Measurements from ENCODE around the gene ZFP57.
A peak's percentile ranks its signal among the peaks of the same experiment; 100 is the strongest.

ZFP57 gene

DNA sequence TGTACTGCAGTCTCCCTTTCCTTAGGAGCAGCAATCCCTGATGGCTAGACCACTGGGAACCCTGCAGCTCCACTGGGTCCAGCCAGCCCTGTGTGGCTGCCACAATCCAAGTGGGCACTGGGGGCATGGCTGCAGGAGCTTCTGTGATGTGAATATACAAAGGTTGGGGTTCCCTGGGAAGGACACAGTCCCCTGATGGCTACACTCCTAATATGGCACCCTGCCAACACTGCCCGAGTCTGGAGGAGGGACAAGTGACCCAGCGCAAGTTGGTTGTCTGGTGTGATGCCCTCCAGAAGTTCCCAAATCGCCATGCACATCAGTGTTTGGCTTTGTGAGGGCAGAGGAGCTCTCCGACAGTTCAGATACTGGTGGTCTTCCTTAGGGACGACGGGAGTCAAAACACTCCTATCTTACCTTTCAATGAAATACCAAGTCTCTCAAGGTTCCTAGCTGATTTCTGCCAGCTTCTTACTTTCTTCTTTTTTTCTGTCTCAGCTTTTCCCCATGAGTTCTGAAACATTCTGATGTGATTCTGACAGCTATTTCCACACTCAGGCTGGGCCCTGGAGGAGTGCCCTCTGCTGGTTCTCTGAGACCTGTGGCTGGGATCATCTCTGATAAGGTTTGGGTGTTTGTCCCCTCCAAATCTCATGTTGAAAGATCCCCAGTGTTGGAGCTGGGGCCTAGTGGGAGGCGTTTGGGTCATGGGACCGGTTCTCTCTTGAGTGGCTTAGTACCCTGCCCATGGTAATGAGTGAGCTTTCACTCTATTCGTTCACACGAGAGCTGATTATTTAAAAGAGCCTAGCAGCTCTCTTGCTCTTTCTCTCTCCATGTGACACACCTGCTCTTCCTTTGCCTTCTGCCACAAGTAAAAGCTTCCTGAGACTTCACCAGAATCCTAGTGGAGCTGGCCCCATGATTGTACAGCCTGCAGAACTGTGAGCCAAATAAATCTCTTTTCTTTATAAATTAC lies 15.5 kb upstream of the ZFP57 start:
- Histone ChIP-seq H3K27ac (ENCODE audit: insufficient read depth, low read length, poor library complexity, severe bottlenecking) (no peak overlapping the region), H3K4me1 (ENCODE audit: control insufficient read depth, insufficient read depth, low read length, poor library complexity, severe bottlenecking) (no peaks in the 10 kb centered on the region), H3K27me3 (replicated peaks; ENCODE audit: control insufficient read depth, insufficient read depth, low read length, poor library complexity, severe bottlenecking) (no peaks in the 10 kb centered on the region), H3K9me3 (ENCODE audit: control insufficient read depth, low read length) (no peaks in the 10 kb centered on the region), H3K36me3 (ENCODE audit: control insufficient read depth, insufficient read depth, low read length) (no peaks in the 10 kb centered on the region), H3K4me3 (ENCODE audit: insufficient read depth, low read depth, low read length, poor library complexity, severe bottlenecking) (no peak overlapping the region)
- DNase-seq, result no peak

GRCh38 chr6:29694637-29695036 lies 13.7 kb upstream of the ZFP57 start:
- Histone ChIP-seq H3K9me3 (ENCODE audit: control insufficient read depth, low read length) (no peaks in the 10 kb centered on the region), H3K36me3 (ENCODE audit: control insufficient read depth, insufficient read depth, low read length) (no peaks in the 10 kb centered on the region), H3K27me3 (replicated peaks; ENCODE audit: control insufficient read depth, insufficient read depth, low read length, poor library complexity, severe bottlenecking) (no peaks in the 10 kb centered on the region), H3K27ac (ENCODE audit: insufficient read depth, low read length, poor library complexity, severe bottlenecking) (no peak overlapping the region), H3K4me3 (ENCODE audit: insufficient read depth, low read depth, low read length, poor library complexity, severe bottlenecking) (no peak overlapping the region), H3K4me1 (ENCODE audit: control insufficient read depth, insufficient read depth, low read length, poor library complexity, severe bottlenecking) (no peaks in the 10 kb centered on the region)
- DNase-seq, result no peak

DNA sequence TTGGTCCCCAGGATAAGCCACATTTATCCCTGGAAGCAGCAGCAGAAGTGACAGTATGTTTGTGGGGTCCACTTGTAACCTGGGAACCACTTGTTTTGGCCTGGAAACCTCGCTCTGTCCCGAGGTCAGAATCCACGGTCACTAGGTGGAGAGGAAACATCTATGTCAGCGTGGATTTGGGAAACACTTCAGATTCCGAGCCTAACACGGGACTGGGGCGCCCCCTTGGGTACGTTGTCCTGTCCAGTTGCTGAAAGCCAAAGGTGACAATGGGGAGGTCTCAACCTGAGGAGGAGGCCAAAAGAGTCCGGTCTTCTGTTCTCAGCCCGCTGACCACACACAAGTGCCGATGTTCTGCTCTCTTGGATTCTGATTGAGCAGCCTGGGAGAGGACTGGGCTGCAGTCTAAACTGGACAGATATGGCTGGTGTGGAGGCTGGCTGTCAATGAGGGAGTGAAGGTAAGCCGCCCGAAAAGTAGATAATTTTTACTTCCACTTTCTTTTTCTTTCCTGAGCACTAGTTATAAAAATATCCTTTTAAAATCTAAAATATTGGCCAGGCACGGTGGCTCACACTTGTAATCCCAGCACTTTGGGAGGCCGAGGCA lies 4.9 kb upstream of the ZFP57 start:
- Histone ChIP-seq H3K36me3 (ENCODE audit: control insufficient read depth, insufficient read depth, low read length) (no peaks in the 10 kb centered on the region), H3K27me3 (replicated peaks; ENCODE audit: control insufficient read depth, insufficient read depth, low read length, poor library complexity, severe bottlenecking) (no peaks in the 10 kb centered on the region), H3K4me1 (ENCODE audit: control insufficient read depth, insufficient read depth, low read length, poor library complexity, severe bottlenecking) (no peaks in the 10 kb centered on the region), H3K4me3 (ENCODE audit: insufficient read depth, low read depth, low read length, poor library complexity, severe bottlenecking) (no peak overlapping the region), H3K9me3 (ENCODE audit: control insufficient read depth, low read length) (no peaks in the 10 kb centered on the region), H3K27ac (ENCODE audit: insufficient read depth, low read length, poor library complexity, severe bottlenecking) (no peak overlapping the region)
- no peak for DNase-seq

DNA sequence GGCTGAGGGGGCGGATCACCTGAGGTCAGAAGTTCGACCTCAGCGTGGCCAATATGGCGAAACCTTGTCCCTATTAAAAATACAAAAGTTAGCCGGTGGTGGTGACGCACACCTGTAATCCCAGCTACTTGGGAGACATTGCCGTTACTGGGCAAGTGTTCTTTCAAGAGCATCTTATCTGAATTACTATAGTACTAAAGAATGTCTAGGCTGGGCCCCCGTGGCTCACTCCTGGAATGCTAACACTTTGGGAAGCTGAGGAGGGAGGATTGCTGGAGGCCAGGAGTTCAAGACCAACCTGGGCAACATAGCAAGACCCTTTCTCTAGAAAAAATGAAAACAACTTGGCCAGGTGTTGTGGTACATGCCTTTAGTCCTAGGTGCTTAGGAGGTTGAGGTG lies 859 bp upstream of the ZFP57 start:
- no peak for DNase-seq
- no peaks in the 10 kb centered on the region for H3K27me3 ChIP-seq (replicated peaks; ENCODE audit: control insufficient read depth, insufficient read depth, low read length, poor library complexity, severe bottlenecking)
- H3K36me3 ChIP-seq (ENCODE audit: control insufficient read depth, insufficient read depth, low read length), result no peaks in the 10 kb centered on the region
- no peaks in the 10 kb centered on the region for H3K9me3 ChIP-seq (ENCODE audit: control insufficient read depth, low read length)
- H3K27ac ChIP-seq (ENCODE audit: insufficient read depth, low read length, poor library complexity, severe bottlenecking), result no peak overlapping the region
- H3K4me1 ChIP-seq (ENCODE audit: control insufficient read depth, insufficient read depth, low read length, poor library complexity, severe bottlenecking), result no peaks in the 10 kb centered on the region
- H3K4me3 ChIP-seq (ENCODE audit: insufficient read depth, low read depth, low read length, poor library complexity, severe bottlenecking), result no peak overlapping the region

DNA sequence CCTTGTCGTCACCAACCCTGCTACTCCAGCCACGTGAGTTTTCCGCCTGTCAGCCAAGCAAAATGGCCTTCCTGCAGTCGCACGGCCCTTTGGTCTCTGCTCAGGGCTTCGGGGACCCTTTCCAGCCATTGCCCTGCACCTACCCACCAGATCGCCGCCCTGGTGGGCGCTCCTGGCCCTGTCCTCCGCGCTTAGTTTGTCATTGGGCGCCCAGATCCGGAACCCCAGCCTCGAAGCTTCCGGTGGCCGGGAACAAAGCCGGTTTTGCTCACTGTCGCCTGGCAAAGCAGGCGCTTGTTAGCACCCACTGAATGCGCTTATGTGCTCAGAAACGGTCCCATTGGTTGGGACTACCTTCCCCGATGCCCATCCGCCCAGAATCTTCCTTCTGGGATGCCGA lies 536 bp downstream of the ZFP57 start:
- Histone ChIP-seq H3K27me3 (replicated peaks; ENCODE audit: control insufficient read depth, insufficient read depth, low read length, poor library complexity, severe bottlenecking) (no peaks in the 10 kb centered on the region), H3K4me3 (ENCODE audit: insufficient read depth, low read depth, low read length, poor library complexity, severe bottlenecking) (peak overlapping the region; percentile 37), H3K27ac (ENCODE audit: insufficient read depth, low read length, poor library complexity, severe bottlenecking) (no peak overlapping the region), H3K9me3 (ENCODE audit: control insufficient read depth, low read length) (no peaks in the 10 kb centered on the region), H3K4me1 (ENCODE audit: control insufficient read depth, insufficient read depth, low read length, poor library complexity, severe bottlenecking) (no peaks in the 10 kb centered on the region), H3K36me3 (ENCODE audit: control insufficient read depth, insufficient read depth, low read length) (no peaks in the 10 kb centered on the region)
- no peak for DNase-seq

DNA sequence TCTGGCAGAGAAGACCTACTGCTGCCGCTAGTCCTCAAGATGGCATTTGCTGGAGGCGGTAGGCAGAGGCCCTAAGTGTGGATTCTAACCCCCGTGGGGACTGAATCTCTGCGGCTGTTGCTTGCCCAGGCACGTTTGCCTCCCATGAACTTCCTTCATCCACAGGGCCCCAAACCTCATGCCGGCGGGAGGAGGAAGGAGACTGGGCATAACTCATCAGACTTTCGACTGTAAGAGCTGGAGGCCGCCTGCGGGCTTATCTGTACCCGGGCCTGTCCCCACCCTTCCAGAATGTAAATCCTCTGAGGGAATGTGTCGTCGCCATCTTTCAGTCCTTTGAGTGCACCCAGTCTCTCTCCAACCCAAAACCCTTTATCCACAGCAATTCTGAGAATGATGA lies 990 bp downstream of the ZFP57 start:
- Histone ChIP-seq H3K27me3 (replicated peaks; ENCODE audit: control insufficient read depth, insufficient read depth, low read length, poor library complexity, severe bottlenecking) (no peaks in the 10 kb centered on the region), H3K27ac (ENCODE audit: insufficient read depth, low read length, poor library complexity, severe bottlenecking) (no peak overlapping the region), H3K36me3 (ENCODE audit: control insufficient read depth, insufficient read depth, low read length) (no peaks in the 10 kb centered on the region), H3K4me1 (ENCODE audit: control insufficient read depth, insufficient read depth, low read length, poor library complexity, severe bottlenecking) (no peaks in the 10 kb centered on the region), H3K4me3 (ENCODE audit: insufficient read depth, low read depth, low read length, poor library complexity, severe bottlenecking) (no peak overlapping the region), H3K9me3 (ENCODE audit: control insufficient read depth, low read length) (no peaks in the 10 kb centered on the region)
- DNase-seq, result no peak

DNA sequence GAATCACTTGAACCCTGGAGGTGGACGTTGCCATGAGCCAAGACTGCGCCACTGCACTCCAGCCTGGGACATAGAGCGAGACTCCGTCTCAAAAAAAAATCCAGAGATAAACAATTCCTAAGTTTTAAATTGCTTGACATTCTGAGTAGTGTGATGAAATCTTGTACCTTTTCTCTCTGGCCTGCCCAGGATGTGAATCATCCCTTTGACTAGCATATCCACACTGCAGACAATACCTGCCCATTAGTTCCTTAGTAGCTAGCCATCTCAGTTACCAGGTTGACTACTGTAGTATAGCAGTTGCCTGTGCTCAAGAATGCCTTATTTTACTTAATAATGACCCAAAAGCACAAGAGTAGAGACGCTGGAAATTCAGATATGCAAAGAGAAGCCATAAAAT lies 2.8 kb downstream of the ZFP57 start:
- H3K27ac ChIP-seq (ENCODE audit: insufficient read depth, low read length, poor library complexity, severe bottlenecking), result no peak overlapping the region
- H3K27me3 ChIP-seq (replicated peaks; ENCODE audit: control insufficient read depth, insufficient read depth, low read length, poor library complexity, severe bottlenecking), result no peaks in the 10 kb centered on the region
- H3K4me1 ChIP-seq (ENCODE audit: control insufficient read depth, insufficient read depth, low read length, poor library complexity, severe bottlenecking), result no peaks in the 10 kb centered on the region
- no peaks in the 10 kb centered on the region for H3K9me3 ChIP-seq (ENCODE audit: control insufficient read depth, low read length)
- no peak overlapping the region for H3K4me3 ChIP-seq (ENCODE audit: insufficient read depth, low read depth, low read length, poor library complexity, severe bottlenecking)
- H3K36me3 ChIP-seq (ENCODE audit: control insufficient read depth, insufficient read depth, low read length), result no peaks in the 10 kb centered on the region
- DNase-seq, result no peak

DNA sequence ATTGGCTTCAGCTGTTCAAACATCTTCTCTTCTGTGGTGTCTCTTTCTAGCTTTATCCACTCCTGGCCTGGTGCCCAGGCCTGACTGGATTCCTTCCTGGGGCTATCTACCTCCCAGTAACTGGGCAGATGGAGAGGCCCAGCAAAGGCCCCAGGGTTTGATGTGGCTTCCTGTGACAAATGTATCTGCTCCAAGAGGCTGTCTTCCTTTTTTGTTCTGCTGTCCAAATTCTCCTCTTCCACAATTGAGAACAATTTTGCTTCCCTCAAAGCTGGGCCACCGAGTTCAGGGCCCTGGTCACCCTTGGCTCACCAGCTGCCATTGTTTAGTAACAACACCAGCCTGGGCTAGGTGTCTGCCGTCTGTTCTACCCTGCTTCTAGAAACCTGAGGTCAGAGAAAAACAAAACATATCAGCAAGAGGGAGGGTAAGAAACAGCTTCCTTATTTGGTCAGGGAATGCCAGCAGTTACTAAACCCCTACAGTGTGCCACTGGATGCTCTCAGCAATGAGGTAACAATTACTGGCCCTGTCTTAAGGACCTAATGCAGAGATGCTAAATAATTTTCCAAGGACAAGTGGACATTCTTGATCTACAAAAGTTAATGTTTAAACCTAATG lies 3.9 kb downstream of the ZFP57 start:
- Histone ChIP-seq H3K27me3 (replicated peaks; ENCODE audit: control insufficient read depth, insufficient read depth, low read length, poor library complexity, severe bottlenecking) (no peaks in the 10 kb centered on the region), H3K9me3 (ENCODE audit: control insufficient read depth, low read length) (no peaks in the 10 kb centered on the region), H3K4me1 (ENCODE audit: control insufficient read depth, insufficient read depth, low read length, poor library complexity, severe bottlenecking) (no peaks in the 10 kb centered on the region), H3K27ac (ENCODE audit: insufficient read depth, low read length, poor library complexity, severe bottlenecking) (no peak overlapping the region), H3K36me3 (ENCODE audit: control insufficient read depth, insufficient read depth, low read length) (no peaks in the 10 kb centered on the region), H3K4me3 (ENCODE audit: insufficient read depth, low read depth, low read length, poor library complexity, severe bottlenecking) (no peak overlapping the region)
- DNase-seq, result no peak

- Histone ChIP-seq H3K9me3 (ENCODE audit: control insufficient read depth, low read length) (no peaks in the 10 kb centered on the region), H3K4me1 (ENCODE audit: control insufficient read depth, insufficient read depth, low read length, poor library complexity, severe bottlenecking) (no peaks in the 10 kb centered on the region), H3K36me3 (ENCODE audit: control insufficient read depth, insufficient read depth, low read length) (no peaks in the 10 kb centered on the region), H3K27me3 (replicated peaks; ENCODE audit: control insufficient read depth, insufficient read depth, low read length, poor library complexity, severe bottlenecking) (no peaks in the 10 kb centered on the region), H3K4me3 (ENCODE audit: insufficient read depth, low read depth, low read length, poor library complexity, severe bottlenecking) (no peak overlapping the region), H3K27ac (ENCODE audit: insufficient read depth, low read length, poor library complexity, severe bottlenecking) (no peak overlapping the region)
- no peak for DNase-seq
Measured at GRCh38 chr6:29675561-29675960, 5.4 kb downstream of the ZFP57 start.

GRCh38 chr6:29674008-29674407 lies 6.9 kb downstream of the ZFP57 start:
- Histone ChIP-seq H3K27me3 (replicated peaks; ENCODE audit: control insufficient read depth, insufficient read depth, low read length, poor library complexity, severe bottlenecking) (no peaks in the 10 kb centered on the region), H3K4me3 (ENCODE audit: insufficient read depth, low read depth, low read length, poor library complexity, severe bottlenecking) (no peak overlapping the region), H3K27ac (ENCODE audit: insufficient read depth, low read length, poor library complexity, severe bottlenecking) (no peak overlapping the region), H3K9me3 (ENCODE audit: control insufficient read depth, low read length) (no peaks in the 10 kb centered on the region), H3K36me3 (ENCODE audit: control insufficient read depth, insufficient read depth, low read length) (no peaks in the 10 kb centered on the region), H3K4me1 (ENCODE audit: control insufficient read depth, insufficient read depth, low read length, poor library complexity, severe bottlenecking) (no peaks in the 10 kb centered on the region)
- no peak for DNase-seq

Data from effector memory CD4-positive, alpha-beta T cell (primary cell).